ENCODE data around the gene DUSP22. TPM values are rescaled to one million over a fixed set of nuclear protein-coding genes. Genes with fewer than 3 reads are reported as not detected.
A peak's percentile ranks its signal among the peaks of the same experiment; 100 is the strongest.

The DUSP22 gene
- total and polyA plus RNA-seq, 2 donors (not counting 1 experiment from before 2014, with no cell fraction given): 117 to 133 TPM

DNA sequence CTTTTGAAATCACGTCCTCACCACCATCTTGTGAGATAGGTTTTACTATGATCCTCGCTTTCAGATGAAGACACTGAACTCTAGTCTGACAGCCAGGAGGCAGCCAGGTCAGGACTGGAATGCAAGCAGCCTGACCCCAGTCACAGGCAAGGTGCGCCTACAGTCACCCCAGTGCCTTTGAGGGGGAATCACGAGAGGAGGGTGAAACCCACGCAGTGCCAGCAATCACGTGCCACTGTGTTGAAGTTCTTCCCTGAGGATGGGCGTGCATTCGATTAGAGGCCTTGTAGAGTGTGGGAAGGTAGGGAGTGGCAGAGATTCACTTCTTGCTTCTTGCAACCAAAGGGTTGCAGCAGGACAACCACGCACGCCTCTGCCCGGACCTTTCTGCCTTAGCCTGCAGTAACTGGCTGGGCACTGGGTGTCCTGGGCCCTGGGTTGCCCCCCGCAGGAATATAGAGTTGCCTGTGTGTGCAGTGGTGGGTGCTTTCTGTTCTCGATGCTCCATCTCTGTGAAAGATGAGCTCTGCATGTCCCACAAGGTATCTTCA lies 65.6 kb downstream of the DUSP22 start:
- POLR2A ChIA-PET: interaction anchor here (0.6 kb wide), 1 partner anchor 103 kb away, joined by 3 read pairs; no protein-coding TSS in a partner anchor

More for the DNA sequence above, 65.6 kb downstream of the DUSP22 start:
- H3K27ac ChIP-seq (ENCODE audit: low read length in 2 of 2): peak overlapping the region; percentile 42 to 75
- no peaks in the 10 kb centered on the region for H3K27me3 ChIP-seq (replicated peaks in 1 of 4; ENCODE audit: control extremely low read depth in 1 of 4, control insufficient read depth in 3 of 4, insufficient read depth in 4 of 4, low read length in 3 of 4)
- Mint-ChIP-seq H3K27ac (peak overlapping the region; percentile 98), H3K9me3 (ENCODE audit: insufficient read depth) (no peaks in the 10 kb centered on the region), H3K4me3 (peak overlapping the region; percentile 77), H3K27me3 (no peaks in the 10 kb centered on the region), H3K4me1 (peaks cover 70% of the 10 kb centered on the region)
- DNase-seq: no peak
- H2AFZ ChIP-seq (ENCODE audit: insufficient read depth, low read depth, low read length, poor library complexity, severe bottlenecking): peak overlapping the region; percentile 57
- H3K4me1 ChIP-seq (ENCODE audit: control insufficient read depth in 2 of 2, insufficient read depth in 2 of 2, low read length in 2 of 2): peaks cover 48 to 68% of the 10 kb centered on the region in 2 donors
- CTCF ChIA-PET: interaction anchor here (1.0 to 1.2 kb wide), 2 partner anchors 19 to 20 kb away, joined by 3 to 4 read pairs; no protein-coding TSS in a partner anchor
- no peaks in the 10 kb centered on the region for H4K20me1 ChIP-seq (ENCODE audit: control insufficient read depth, insufficient read depth, low read length, poor library complexity, severe bottlenecking)
- ATAC-seq (ENCODE audit: low read depth): no peak
- H3K9ac ChIP-seq (ENCODE audit: low read length): no peak overlapping the region
- intact Hi-C loops (cut with micrococcal nuclease): loop anchor here (2.0 kb wide), 2 partner anchors 17 to 67 kb away; no protein-coding TSS in a partner anchor
- peak overlapping the region in 1 of 5 experiments; percentile 11 for H3K4me3 ChIP-seq (ENCODE audit: control extremely low read depth in 1 of 5, extremely low read depth in 1 of 5, insufficient read depth in 1 of 5, low read depth in 2 of 5, low read length in 4 of 5)
- 88% methylated on average over 12 of the region's 13 CpGs for WGBS (ENCODE audit: insufficient coverage)
- peaks cover 0 to 37% (median 0%) of the 10 kb centered on the region in 3 donors for H3K9me3 ChIP-seq (ENCODE audit: control extremely low read depth in 1 of 3, control insufficient read depth in 2 of 3, insufficient read depth in 1 of 3, low read length in 2 of 3)
- peaks cover 0 to 4% of the 10 kb centered on the region in 2 experiments for H3K36me3 ChIP-seq (replicated peaks in 1 of 2; ENCODE audit: control extremely low read depth in 1 of 2, control insufficient read depth in 1 of 2, extremely low read depth in 1 of 2, insufficient read depth in 2 of 2, low read length in 1 of 2)
- TF ChIP-seq EZH2 (IDR thresholded peaks at IDR 0.05; ENCODE audit: borderline replicate concordance, insufficient read depth, low read depth, low read length, poor library complexity, severe bottlenecking): no peak
- TF ChIP-seq, protein P1, sequence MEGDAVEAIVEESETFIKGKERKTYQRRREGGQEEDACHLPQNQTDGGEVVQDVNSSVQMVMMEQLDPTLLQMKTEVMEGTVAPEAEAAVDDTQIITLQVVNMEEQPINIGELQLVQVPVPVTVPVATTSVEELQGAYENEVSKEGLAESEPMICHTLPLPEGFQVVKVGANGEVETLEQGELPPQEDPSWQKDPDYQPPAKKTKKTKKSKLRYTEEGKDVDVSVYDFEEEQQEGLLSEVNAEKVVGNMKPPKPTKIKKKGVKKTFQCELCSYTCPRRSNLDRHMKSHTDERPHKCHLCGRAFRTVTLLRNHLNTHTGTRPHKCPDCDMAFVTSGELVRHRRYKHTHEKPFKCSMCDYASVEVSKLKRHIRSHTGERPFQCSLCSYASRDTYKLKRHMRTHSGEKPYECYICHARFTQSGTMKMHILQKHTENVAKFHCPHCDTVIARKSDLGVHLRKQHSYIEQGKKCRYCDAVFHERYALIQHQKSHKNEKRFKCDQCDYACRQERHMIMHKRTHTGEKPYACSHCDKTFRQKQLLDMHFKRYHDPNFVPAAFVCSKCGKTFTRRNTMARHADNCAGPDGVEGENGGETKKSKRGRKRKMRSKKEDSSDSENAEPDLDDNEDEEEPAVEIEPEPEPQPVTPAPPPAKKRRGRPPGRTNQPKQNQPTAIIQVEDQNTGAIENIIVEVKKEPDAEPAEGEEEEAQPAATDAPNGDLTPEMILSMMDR (IDR thresholded peaks at IDR 0.05): no peak
- no peaks in the 10 kb centered on the region for H3K79me2 ChIP-seq (ENCODE audit: control insufficient read depth, insufficient read depth, low read length)
- peak overlapping the region; percentile 63 for H3K4me2 ChIP-seq (replicated peaks; ENCODE audit: low read depth, low read length, poor library complexity, severe bottlenecking)
